ENCODE data around the gene KRTAP10-5. TPM values are rescaled to one million over a fixed set of nuclear protein-coding genes. Genes with fewer than 3 reads are reported as not detected.

KRTAP10-5 gene
- total and polyA plus RNA-seq, 8 donors, result not detected

- Histone ChIP-seq H3K4me3 (no peak overlapping the region), H3K4me1 (no peaks in the 10 kb centered on the region), H3K27me3 (peaks cover 0 to 4% (median 0%) of the 10 kb centered on the region in 4 donors), H3K9me3 (no peaks in the 10 kb centered on the region), H3K27ac (no peak overlapping the region), H3K36me3 (no peaks in the 10 kb centered on the region)
- 71 to 76% methylated on average over 8 of the region's 8 CpGs for WGBS, 2 donors
- FAIRE-seq (no peak), ATAC-seq (no peak), DNase-seq (no peak)
- no peak for TF ChIP-seq CTCF (IDR thresholded peaks at IDR 0.05)
- intact Hi-C loops (cut with DNase I), result no loop called here
These were observed 19.0 kb upstream of the KRTAP10-5 start for GRCh38 chr21:44599264-44600029.

GRCh38 chr21:44598061-44598460, 17.7 kb upstream of the KRTAP10-5 start:
- no peak for FAIRE-seq
- 59 to 62% methylated on average over 11 of the region's 11 CpGs for WGBS, 2 donors

DNA sequence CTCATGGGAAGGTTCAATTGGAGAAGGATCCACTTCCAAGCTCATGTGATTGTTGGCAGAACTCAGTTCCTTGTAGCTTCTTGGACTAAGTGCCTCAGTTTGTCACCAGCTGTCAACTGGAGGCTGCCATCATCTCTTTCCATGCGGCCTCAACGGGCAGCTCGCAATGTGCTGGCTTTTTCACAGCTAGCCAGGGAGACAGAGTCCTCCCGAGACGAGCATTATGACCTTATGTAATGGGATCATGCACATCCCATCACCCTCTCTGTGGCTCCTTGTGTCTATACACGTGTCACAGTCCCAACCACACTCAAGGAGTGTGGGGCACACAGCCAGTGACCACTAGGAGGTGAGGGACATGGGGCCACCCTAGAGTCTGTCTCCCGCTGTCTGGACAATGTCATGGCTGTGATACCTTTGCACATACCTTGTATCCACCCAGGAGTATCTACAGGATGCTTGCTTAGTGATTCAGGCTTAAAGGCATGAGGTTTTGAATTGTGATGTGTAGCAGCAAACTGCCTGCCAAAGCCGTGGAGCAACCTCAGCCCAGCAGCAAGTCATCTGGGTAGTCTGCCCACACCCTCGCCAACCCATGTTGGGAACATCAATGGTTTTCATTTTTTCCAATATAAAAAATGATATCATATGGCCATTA, 15.8 kb upstream of the KRTAP10-5 start:
- no peak for FAIRE-seq
- WGBS, 2 donors, result 55 to 71% methylated on average over 9 of the region's 9 CpGs

More at GRCh38 chr21:44598061-44598460, 17.7 kb upstream of the KRTAP10-5 start:
- H3K36me3 ChIP-seq, result no peaks in the 10 kb centered on the region
- DNase-seq (no peak), ATAC-seq (no peak)
- H3K9me3 ChIP-seq, result no peaks in the 10 kb centered on the region
- H3K4me1 ChIP-seq, result no peaks in the 10 kb centered on the region
- H3K4me3 ChIP-seq, result no peak overlapping the region
- H3K27ac ChIP-seq, result no peak overlapping the region
- intact Hi-C loops (cut with DNase I), result no loop called here
- no peak for TF ChIP-seq CTCF (IDR thresholded peaks at IDR 0.05)
- no peaks in the 10 kb centered on the region for H3K27me3 ChIP-seq

DNA sequence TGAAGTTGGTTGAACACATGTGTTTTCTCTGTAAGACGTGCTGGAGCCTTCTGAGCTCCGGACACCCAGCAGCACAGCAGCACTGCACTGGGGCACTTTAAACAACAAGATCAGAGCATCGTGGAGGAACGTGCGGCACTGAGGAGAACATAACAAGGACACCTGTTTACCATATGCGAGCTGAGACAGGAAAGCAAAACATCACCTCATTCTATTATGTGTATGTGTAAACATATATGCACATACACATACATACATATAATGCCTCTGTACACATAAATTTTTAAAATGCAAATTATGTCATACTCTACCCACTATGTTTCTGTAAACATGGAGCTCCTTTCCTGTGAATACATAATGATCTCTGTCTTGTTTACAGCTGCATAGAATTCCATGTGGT, 15.1 kb upstream of the KRTAP10-5 start:
- FAIRE-seq (no peak), DNase-seq (no peak), ATAC-seq (no peak)
- Histone ChIP-seq H3K4me1 (no peaks in the 10 kb centered on the region), H3K4me3 (no peak overlapping the region), H3K9me3 (no peaks in the 10 kb centered on the region), H3K27me3 (no peaks in the 10 kb centered on the region), H3K36me3 (no peaks in the 10 kb centered on the region), H3K27ac (no peak overlapping the region)
- intact Hi-C loops (cut with DNase I), result no loop called here
- WGBS, 2 donors, result 59 to 74% methylated on average over 6 of the region's 6 CpGs
- TF ChIP-seq CTCF (IDR thresholded peaks at IDR 0.05), result no peak

More for the DNA sequence above, 15.8 kb upstream of the KRTAP10-5 start:
- Histone ChIP-seq H3K27me3 (no peaks in the 10 kb centered on the region), H3K4me3 (no peak overlapping the region), H3K4me1 (no peaks in the 10 kb centered on the region), H3K9me3 (no peaks in the 10 kb centered on the region), H3K36me3 (no peaks in the 10 kb centered on the region), H3K27ac (no peak overlapping the region)
- intact Hi-C loops (cut with DNase I), result no loop called here
- DNase-seq (no peak), ATAC-seq (no peak)
- TF ChIP-seq CTCF (IDR thresholded peaks at IDR 0.05), result no peak

- Histone ChIP-seq H3K4me1 (no peaks in the 10 kb centered on the region), H3K4me3 (no peak overlapping the region), H3K36me3 (no peaks in the 10 kb centered on the region), H3K27me3 (no peaks in the 10 kb centered on the region), H3K27ac (no peak overlapping the region), H3K9me3 (no peaks in the 10 kb centered on the region)
- no peak for TF ChIP-seq CTCF (IDR thresholded peaks at IDR 0.05)
- intact Hi-C loops (cut with DNase I), result no loop called here
- no peak for FAIRE-seq
- no peak for DNase-seq
- no peak for ATAC-seq
- 63 to 72% methylated on average over 12 of the region's 12 CpGs for WGBS, 2 donors
These were observed 14.1 kb upstream of the KRTAP10-5 start for GRCh38 chr21:44594406-44594916.

Data from pancreas (tissue), 10 donors.